ENCODE results near the gene TCEANC.
A peak's percentile ranks its signal among the peaks of the same experiment; 100 is the strongest.
"Not testable (repeated sequence)": the region's sequence is repeated elsewhere in the genome, so short reads cannot be mapped to it uniquely, and the experiment has no call there.

TCEANC gene

GRCh38 chrX:13646154-13646549 lies 6.8 kb upstream of the TCEANC start (continued):
- TF ChIP-seq PPARA (CRISPR knock-in tag; IDR thresholded peaks at IDR 0.05; ENCODE audit: borderline replicate concordance) (no peak), TSHZ2 (CRISPR knock-in tag; IDR thresholded peaks at IDR 0.05) (no peak), ZFP30 (CRISPR knock-in tag; IDR thresholded peaks at IDR 0.05) (no peak), OSR1 (CRISPR knock-in tag; IDR thresholded peaks at IDR 0.05) (no peak), ZNF70 (CRISPR knock-in tag; IDR thresholded peaks at IDR 0.05) (no peak)

GRCh38 chrX:13647709-13648212 lies 5.2 kb upstream of the TCEANC start:
- TF ChIP-seq ZNF70 (CRISPR knock-in tag; IDR thresholded peaks at IDR 0.05) (peak; percentile 61; the same call in 1 of the 2 replicates), GLIS3 (CRISPR knock-in tag; IDR thresholded peaks at IDR 0.05) (no peak), CREB5 (CRISPR knock-in tag; IDR thresholded peaks at IDR 0.05; ENCODE audit: low read depth) (no peak), ZC3H10 (CRISPR knock-in tag; IDR thresholded peaks at IDR 0.05) (no peak), ZNF8 (CRISPR knock-in tag; IDR thresholded peaks at IDR 0.05) (no peak), ESRRG (CRISPR knock-in tag; IDR thresholded peaks at IDR 0.05) (no peak), TSHZ2 (CRISPR knock-in tag; IDR thresholded peaks at IDR 0.05) (no peak), ZFP3 (CRISPR knock-in tag; IDR thresholded peaks at IDR 0.05) (no peak)
- no peak for ATAC-seq

- ATAC-seq: not testable (repeated sequence)
Observed at GRCh38 chrX:13648336-13648735, 4.6 kb upstream of the TCEANC start.

GRCh38 chrX:13649838-13650237 lies 3.1 kb upstream of the TCEANC start:
- TF ChIP-seq ZNF565 (CRISPR knock-in tag; conservative IDR thresholded peaks at IDR 0.05; ENCODE audit: low read depth) (no peak), ZC3H10 (CRISPR knock-in tag; IDR thresholded peaks at IDR 0.05) (no peak), OSR1 (CRISPR knock-in tag; IDR thresholded peaks at IDR 0.05) (no peak), ZNF8 (CRISPR knock-in tag; IDR thresholded peaks at IDR 0.05) (no peak), PATZ1 (CRISPR knock-in tag; IDR thresholded peaks at IDR 0.05; ENCODE audit: borderline replicate concordance) (no peak), POU6F1 (CRISPR knock-in tag; IDR thresholded peaks at IDR 0.05; ENCODE audit: borderline replicate concordance, low read depth) (no peak), ZFP3 (CRISPR knock-in tag; IDR thresholded peaks at IDR 0.05) (no peak)
- no peak for ATAC-seq

- ATAC-seq: no peak
- no peak for TF ChIP-seq POU6F1 (CRISPR knock-in tag; IDR thresholded peaks at IDR 0.05; ENCODE audit: borderline replicate concordance, low read depth)
- TF ChIP-seq ZNF565 (CRISPR knock-in tag; conservative IDR thresholded peaks at IDR 0.05; ENCODE audit: low read depth): no peak
- no peak for TF ChIP-seq TOX (CRISPR knock-in tag; IDR thresholded peaks at IDR 0.05; ENCODE audit: borderline replicate concordance)
- no peak for TF ChIP-seq PATZ1 (CRISPR knock-in tag; IDR thresholded peaks at IDR 0.05; ENCODE audit: borderline replicate concordance)
- no peak for TF ChIP-seq GLIS3 (CRISPR knock-in tag; IDR thresholded peaks at IDR 0.05)
- no peak for TF ChIP-seq TSHZ2 (CRISPR knock-in tag; IDR thresholded peaks at IDR 0.05)
Observed at GRCh38 chrX:13650318-13650717, 2.6 kb upstream of the TCEANC start.
